ENCODE data around the gene ARL4A.

ARL4A gene

GRCh38 chr7:12703881-12704280 lies 16.4 kb downstream of the ARL4A start:
- no peak for DNase-seq (ENCODE audit: low read depth)

GRCh38 chr7:12705878-12706277 lies 18.4 kb downstream of the ARL4A start:
- no peak for DNase-seq (ENCODE audit: low read depth)

GRCh38 chr7:12706900-12707536 lies 19.6 kb downstream of the ARL4A start:
- no peak for DNase-seq (ENCODE audit: low read depth)

GRCh38 chr7:12708314-12708713 lies 20.9 kb downstream of the ARL4A start:
- DNase-seq (ENCODE audit: low read depth): no peak

GRCh38 chr7:12709726-12710502 lies 22.5 kb downstream of the ARL4A start:
- no peak for DNase-seq (ENCODE audit: low read depth)

- no peak for DNase-seq (ENCODE audit: low read depth)
These were observed 23.7 kb downstream of the ARL4A start for GRCh38 chr7:12711124-12711523.

- DNase-seq (ENCODE audit: low read depth): no peak
These were observed 24.8 kb downstream of the ARL4A start for GRCh38 chr7:12712236-12712635.

- no peak for DNase-seq (ENCODE audit: low read depth)
These were observed 26.4 kb downstream of the ARL4A start for GRCh38 chr7:12713625-12714378.

- no peak for DNase-seq (ENCODE audit: low read depth)
These were observed 26.9 kb downstream of the ARL4A start for GRCh38 chr7:12714379-12714737.

GRCh38 chr7:12715372-12716133 lies 28.1 kb downstream of the ARL4A start:
- DNase-seq (ENCODE audit: low read depth): peak; percentile 1

- no peak for DNase-seq (ENCODE audit: low read depth)
These were observed 28.8 kb downstream of the ARL4A start for GRCh38 chr7:12716134-12716681.

- no peak for DNase-seq (ENCODE audit: low read depth)
These were observed 29.3 kb downstream of the ARL4A start for GRCh38 chr7:12716722-12717121.

- no peak for DNase-seq (ENCODE audit: low read depth)
These were observed 31.9 kb downstream of the ARL4A start for GRCh38 chr7:12719141-12719919.

GRCh38 chr7:12719981-12720865 lies 32.8 kb downstream of the ARL4A start:
- DNase-seq (ENCODE audit: low read depth): no peak

GRCh38 chr7:12721286-12721830 lies 33.9 kb downstream of the ARL4A start:
- DNase-seq (ENCODE audit: low read depth): no peak

- no peak for DNase-seq (ENCODE audit: low read depth)
These were observed 34.7 kb downstream of the ARL4A start for GRCh38 chr7:12722136-12722535.

- no peak for DNase-seq (ENCODE audit: low read depth)
These were observed 35.5 kb downstream of the ARL4A start for GRCh38 chr7:12722636-12723605.

- no peak for DNase-seq (ENCODE audit: low read depth)
These were observed 38.3 kb downstream of the ARL4A start for GRCh38 chr7:12725575-12726316.
